Measurements from ENCODE around the gene HDGFL2. TPM values are rescaled to one million over a fixed set of nuclear protein-coding genes. Genes with fewer than 3 reads are reported as not detected.

The HDGFL2 gene
- total and polyA plus RNA-seq, 2 donors from 2014 or later = 37.8 to 38.8 TPM

DNA sequence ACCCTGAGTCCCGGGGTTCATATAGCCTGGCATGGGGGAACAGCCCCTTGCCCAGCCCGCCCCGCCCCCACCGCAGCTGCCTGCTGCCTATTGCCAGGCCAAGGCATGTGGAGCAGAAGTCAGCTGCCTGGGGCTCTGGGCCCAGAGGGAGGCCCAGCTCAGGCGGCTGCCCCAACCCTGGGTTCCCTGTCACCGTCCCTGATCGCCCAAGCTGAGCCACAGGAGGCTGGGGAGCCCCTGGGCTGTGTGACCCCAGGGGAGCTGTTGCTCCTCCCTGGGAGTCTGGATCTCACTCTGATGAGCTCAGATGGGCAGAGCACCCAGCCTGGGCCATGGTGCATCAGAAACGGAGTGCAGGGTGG lies 44.8 kb downstream of the HDGFL2 start:
- DNase-seq = no peak
- TF ChIP-seq, protein P1, sequence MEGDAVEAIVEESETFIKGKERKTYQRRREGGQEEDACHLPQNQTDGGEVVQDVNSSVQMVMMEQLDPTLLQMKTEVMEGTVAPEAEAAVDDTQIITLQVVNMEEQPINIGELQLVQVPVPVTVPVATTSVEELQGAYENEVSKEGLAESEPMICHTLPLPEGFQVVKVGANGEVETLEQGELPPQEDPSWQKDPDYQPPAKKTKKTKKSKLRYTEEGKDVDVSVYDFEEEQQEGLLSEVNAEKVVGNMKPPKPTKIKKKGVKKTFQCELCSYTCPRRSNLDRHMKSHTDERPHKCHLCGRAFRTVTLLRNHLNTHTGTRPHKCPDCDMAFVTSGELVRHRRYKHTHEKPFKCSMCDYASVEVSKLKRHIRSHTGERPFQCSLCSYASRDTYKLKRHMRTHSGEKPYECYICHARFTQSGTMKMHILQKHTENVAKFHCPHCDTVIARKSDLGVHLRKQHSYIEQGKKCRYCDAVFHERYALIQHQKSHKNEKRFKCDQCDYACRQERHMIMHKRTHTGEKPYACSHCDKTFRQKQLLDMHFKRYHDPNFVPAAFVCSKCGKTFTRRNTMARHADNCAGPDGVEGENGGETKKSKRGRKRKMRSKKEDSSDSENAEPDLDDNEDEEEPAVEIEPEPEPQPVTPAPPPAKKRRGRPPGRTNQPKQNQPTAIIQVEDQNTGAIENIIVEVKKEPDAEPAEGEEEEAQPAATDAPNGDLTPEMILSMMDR (IDR thresholded peaks at IDR 0.05; ENCODE audit: borderline replicate concordance, extremely low read depth, insufficient read depth) = no peak

DNA sequence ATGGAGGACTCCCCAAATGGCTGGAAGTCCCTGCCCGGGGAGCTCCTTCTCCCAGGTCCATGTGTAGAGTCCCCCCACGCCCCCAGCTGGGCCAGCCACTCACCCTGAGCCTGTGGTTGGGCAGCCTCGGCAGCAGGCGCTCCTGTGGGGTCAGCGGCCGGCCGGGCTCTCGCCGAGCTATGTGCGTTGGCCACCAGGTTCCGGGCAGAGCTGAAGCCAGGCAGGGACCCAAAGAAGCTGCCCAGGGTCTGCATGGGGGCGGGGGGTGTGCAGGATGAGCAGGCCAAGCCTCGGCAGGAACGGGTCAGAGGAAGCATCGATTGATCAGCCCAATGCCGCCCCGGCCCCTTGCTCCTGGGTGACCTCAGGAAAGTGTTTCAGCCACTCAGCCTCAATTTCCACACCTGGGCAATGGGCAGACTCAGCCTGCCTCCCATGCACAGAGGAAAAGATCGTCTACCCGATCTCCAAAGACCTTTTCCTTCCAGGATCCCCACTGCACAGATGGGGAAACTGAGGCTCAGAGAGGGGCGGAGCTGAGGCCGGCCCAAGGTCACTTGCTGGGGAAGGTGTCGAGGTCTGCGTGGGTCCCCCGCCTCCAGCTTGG lies 45.5 kb downstream of the HDGFL2 start:
- Histone ChIP-seq H3K36me3 (ENCODE audit: control insufficient read depth in 2 of 3, insufficient read depth in 3 of 3, low read length in 3 of 3) (no peaks in the 10 kb centered on the region), H3K4me3 (ENCODE audit: low read length in 3 of 3) (no peak overlapping the region), H3K27ac (ENCODE audit: low read depth in 2 of 2, low read length in 2 of 2) (no peak overlapping the region), H3K27me3 (ENCODE audit: control insufficient read depth, insufficient read depth, low read length) (no peaks in the 10 kb centered on the region), H3K9ac (ENCODE audit: low read length in 3 of 3) (no peak overlapping the region), H3K9me3 (ENCODE audit: control insufficient read depth in 2 of 3, insufficient read depth in 1 of 3, low read length in 3 of 3) (no peaks in the 10 kb centered on the region), H3K4me1 (ENCODE audit: control insufficient read depth in 2 of 3, insufficient read depth in 2 of 3, low read depth in 1 of 3, low read length in 3 of 3) (peaks cover 0 to 7% (median 0%) of the 10 kb centered on the region in 3 donors)
- intact Hi-C loops (cut with DNase I) = no loop called here
- DNase-seq (no peak), FAIRE-seq (no peak)
- TF ChIP-seq, protein P1 (IDR thresholded peaks at IDR 0.05; ENCODE audit: borderline replicate concordance, extremely low read depth, insufficient read depth) = no peak

More for the DNA sequence above, 44.8 kb downstream of the HDGFL2 start:
- H3K27ac ChIP-seq (ENCODE audit: low read depth in 2 of 2, low read length in 2 of 2) = no peak overlapping the region
- H3K27me3 ChIP-seq (ENCODE audit: control insufficient read depth, insufficient read depth, low read length) = no peaks in the 10 kb centered on the region
- H3K36me3 ChIP-seq (ENCODE audit: control insufficient read depth in 2 of 3, insufficient read depth in 3 of 3, low read length in 3 of 3) = no peaks in the 10 kb centered on the region
- H3K4me3 ChIP-seq (ENCODE audit: low read length in 3 of 3) = no peak overlapping the region
- H3K9ac ChIP-seq (ENCODE audit: low read length in 3 of 3) = no peak overlapping the region
- peaks cover 0 to 7% (median 0%) of the 10 kb centered on the region in 3 donors for H3K4me1 ChIP-seq (ENCODE audit: control insufficient read depth in 2 of 3, insufficient read depth in 2 of 3, low read depth in 1 of 3, low read length in 3 of 3)
- no peak for FAIRE-seq
- no peaks in the 10 kb centered on the region for H3K9me3 ChIP-seq (ENCODE audit: control insufficient read depth in 2 of 3, insufficient read depth in 1 of 3, low read length in 3 of 3)
- intact Hi-C loops (cut with DNase I) = no loop called here

DNA sequence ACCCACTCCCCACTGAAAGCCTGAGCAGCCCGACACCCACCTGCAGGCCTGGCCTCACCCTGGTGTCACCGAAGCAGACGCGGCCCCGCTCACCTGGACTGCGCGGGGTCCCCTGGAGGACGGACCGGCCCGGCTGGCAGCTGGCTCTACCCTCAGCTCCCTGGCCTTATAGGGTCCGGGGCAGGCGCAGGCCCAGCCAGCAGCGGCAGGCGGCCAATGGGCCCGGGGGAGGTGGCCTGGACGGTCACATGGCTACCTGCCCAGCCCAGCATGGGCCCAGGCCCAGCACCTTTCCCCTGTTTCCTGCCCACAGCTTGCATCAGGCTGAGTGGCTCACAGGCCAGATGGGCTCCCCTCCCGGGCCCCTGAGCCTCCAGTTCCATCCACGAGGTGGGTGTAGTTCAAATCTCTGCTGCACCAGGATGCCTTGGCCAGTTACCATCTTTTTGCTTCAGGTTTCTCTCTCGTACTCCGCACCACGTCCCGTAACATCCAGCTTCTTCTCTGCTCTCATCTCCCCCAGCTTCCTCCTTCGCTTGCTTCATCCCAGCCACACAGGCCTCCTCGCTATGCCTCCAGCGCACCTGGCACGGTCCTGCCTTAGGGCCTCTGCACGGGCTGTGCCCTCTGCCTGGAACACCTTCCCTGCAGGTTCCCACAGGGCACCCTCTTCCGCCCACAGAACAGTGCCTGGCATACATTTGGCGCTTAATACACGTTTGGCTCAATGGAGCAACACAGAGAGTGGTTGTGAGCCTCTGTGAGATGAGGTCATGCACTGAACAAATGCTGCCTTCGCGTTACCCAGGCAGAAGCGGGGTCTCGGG lies 46.5 kb downstream of the HDGFL2 start, which contains the start of gene PLIN4:
TSS of gene PLIN4 (minus strand) at position 142 of the 827 bp plus-strand sequence. CDS start 214 bp downstream, outside the sequence.
- no peaks in the 10 kb centered on the region for H3K27me3 ChIP-seq (ENCODE audit: control insufficient read depth, insufficient read depth, low read length)
- peaks cover 0 to 7% (median 0%) of the 10 kb centered on the region in 3 donors for H3K4me1 ChIP-seq (ENCODE audit: control insufficient read depth in 2 of 3, insufficient read depth in 2 of 3, low read depth in 1 of 3, low read length in 3 of 3)
- intact Hi-C loops (cut with DNase I) = no loop called here
- FAIRE-seq (no peak), DNase-seq (no peak)
- TF ChIP-seq, protein P1 (IDR thresholded peaks at IDR 0.05; ENCODE audit: borderline replicate concordance, extremely low read depth, insufficient read depth) = no peak
- no peaks in the 10 kb centered on the region for H3K36me3 ChIP-seq (ENCODE audit: control insufficient read depth in 2 of 3, insufficient read depth in 3 of 3, low read length in 3 of 3)
- H3K27ac ChIP-seq (ENCODE audit: low read depth in 2 of 2, low read length in 2 of 2) = no peak within 1 kb of the TSS
- no peak within 1 kb of the TSS for H3K4me3 ChIP-seq (ENCODE audit: low read length in 3 of 3)
- H3K9ac ChIP-seq (ENCODE audit: low read length in 3 of 3) = no peak within 1 kb of the TSS
- H3K9me3 ChIP-seq (ENCODE audit: control insufficient read depth in 2 of 3, insufficient read depth in 1 of 3, low read length in 3 of 3) = no peaks in the 10 kb centered on the region
